HG03175 (cell line): ENCODE measurements around the gene PADI6.

Source experiments
- ATAC-seq: cut with Tn5 transposase; IDR thresholded peaks from one replicate; pipeline ENCODE4 v1.9.1; 2021; ENCODE audit warnings: mild to moderate bottlenecking, moderate library complexity; ENCODE audit not compliant: unreplicated experiment

PADI6 gene

DNA sequence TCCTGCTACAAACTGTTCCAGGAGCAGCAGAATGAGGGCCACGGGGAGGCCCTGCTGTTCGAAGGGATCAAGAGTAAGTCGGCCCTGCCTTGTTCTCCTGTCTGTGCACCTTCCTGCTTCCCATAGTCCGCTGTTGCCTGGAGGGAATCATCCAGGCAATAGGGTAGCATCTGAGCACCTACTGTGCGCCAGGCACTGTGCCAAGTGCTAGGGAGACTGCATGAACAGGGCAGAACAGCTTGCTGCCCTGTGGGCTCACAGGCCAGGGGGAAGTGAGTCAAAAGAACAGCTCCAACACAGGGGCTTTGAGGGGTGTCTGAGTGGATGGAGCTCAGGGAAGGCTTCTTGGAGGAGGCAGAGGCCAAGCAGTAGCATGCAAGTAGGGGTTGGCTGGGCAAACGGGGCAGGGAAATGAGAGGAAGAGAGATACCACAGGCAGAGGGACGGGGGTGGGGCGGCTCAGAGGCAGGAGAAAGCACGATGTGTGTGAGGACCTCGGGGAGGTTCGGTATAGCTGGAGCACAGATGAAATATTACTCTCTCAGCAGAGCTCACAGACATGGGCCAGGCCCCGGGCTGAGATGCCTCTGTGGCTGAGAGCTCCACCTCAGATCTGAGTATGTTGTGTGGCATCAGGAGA is 15.5 kb upstream of the PADI6 start:
- ATAC-seq = no peak

DNA sequence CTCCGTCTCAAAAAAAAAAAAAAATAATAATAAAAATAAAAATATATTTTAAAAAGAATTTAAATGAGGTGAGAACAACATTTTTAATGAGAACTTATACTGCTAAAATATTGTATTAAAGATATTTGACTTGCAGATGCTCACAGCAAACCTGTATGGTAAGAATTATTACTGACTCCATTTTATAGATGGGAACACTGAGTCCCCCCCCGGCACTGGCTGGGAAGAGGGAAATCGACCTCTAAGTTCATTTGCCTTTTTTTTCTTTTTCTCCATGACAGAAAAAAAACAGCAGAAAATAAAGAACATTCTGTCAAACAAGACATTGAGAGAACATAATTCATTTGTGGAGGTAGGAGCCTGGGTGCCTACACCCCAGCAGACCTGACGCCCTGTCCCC is 13.4 kb upstream of the PADI6 start:
- ATAC-seq = no peak

- no peak for ATAC-seq
Observed at GRCh38 chr1:17359031-17359430, 13.0 kb upstream of the PADI6 start.

DNA sequence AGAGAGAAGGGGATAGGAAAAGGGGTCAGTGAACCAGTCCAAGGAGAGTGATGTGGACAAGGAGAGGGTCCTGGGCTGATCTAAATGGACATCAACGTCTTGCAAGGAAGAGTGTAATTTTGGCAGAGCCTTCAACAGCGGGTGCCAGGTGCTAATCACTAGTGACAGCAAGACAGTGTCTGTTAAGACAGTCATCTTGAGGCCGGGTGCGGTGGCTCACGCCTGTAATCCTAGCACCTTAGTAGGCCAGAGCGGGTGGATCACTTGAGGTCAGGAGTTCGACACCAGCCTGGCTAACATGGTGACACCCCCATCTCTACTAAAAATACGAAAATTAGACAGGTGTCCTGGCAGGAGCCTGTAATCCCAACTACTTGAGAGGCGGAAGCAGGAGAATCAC is 12.2 kb upstream of the PADI6 start:
- no peak for ATAC-seq

- ATAC-seq = no peak
Observed at GRCh38 chr1:17360272-17360956, 11.6 kb upstream of the PADI6 start.

- ATAC-seq = no peak
Observed at GRCh38 chr1:17361687-17362086, 10.3 kb upstream of the PADI6 start.

DNA sequence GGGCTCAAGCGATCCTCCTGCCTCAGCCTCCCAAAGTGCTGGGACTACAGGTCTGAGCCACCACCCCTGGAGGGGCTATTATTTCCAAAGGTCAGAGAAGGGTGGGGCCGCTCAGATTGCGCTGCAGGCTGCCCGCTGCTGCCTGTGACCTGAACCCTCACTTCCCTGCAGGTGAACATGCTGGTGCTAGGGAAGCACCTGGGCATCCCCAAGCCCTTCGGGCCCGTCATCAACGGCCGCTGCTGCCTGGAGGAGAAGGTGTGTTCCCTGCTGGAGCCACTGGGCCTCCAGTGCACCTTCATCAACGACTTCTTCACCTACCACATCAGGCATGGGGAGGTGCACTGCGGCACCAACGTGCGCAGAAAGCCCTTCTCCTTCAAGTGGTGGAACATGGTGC is 8.6 kb upstream of the PADI6 start:
- no peak for ATAC-seq

DNA sequence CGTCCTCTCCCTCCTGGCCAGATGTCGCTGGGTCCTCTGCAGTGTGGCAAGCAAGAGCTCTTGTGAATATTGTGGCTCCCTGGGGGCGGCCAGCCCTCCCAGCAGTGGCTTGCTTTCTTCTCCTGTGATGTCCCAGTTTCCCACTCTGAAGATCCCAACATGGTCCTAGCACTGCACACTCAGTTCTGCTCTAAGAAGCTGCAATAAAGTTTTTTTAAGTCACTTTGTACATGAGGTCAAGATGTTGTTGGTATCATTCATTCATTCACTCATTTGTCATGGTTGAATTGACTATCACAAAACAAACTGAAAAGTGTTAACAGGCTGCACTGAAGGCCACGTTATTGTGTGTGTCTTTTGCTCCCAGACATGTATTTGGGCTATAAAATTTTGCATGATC is 8.2 kb upstream of the PADI6 start:
- ATAC-seq = no peak

- no peak for ATAC-seq
Observed at GRCh38 chr1:17365293-17365692, 6.7 kb upstream of the PADI6 start.

GRCh38 chr1:17369466-17369865 is 2.5 kb upstream of the PADI6 start:
- no peak for ATAC-seq

DNA sequence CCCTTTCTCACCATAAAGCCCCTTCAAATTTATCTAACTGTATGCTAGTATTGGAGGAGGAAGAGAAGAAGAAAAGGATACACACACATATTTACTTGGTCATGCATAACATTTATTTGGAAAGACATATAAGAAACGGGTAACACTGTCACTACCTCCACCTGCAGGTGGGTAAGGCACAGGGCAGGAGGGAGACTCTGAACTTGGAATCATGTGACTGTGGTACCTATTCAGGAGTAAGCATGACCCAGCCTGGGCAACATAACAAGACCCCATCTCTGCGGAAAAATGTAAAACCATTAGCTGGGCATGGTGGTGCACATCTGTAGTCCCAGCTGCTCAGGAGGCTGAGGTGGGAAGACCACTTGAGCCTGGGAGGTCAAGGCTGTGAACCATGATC is 1.4 kb upstream of the PADI6 start:
- no peak for ATAC-seq

GRCh38 chr1:17372955-17373354 is 959 bp downstream of the PADI6 start:
- no peak for ATAC-seq

- ATAC-seq = no peak
Observed at GRCh38 chr1:17375651-17376050, 3.7 kb downstream of the PADI6 start.

GRCh38 chr1:17377325-17377953 is 5.4 kb downstream of the PADI6 start:
- no peak for ATAC-seq

DNA sequence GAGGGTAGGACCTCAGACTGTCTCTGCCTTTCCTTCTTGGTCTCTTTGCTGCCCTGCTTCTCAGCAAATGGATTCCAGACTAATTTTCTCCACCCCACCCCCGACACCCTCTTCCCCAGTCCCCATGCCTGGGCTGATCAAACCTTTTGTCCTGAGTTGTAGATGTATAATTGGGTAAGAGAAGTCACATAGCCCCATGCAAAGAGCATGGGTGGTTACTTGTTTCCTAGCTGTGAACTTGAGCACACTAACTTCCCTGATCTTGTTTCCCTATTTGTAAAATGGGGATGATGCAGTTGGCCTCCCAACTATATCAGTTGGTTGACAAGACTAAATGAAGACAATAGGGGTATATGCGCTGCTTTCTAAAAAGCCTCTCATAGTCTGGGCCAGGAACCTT is 9.2 kb downstream of the PADI6 start:
- ATAC-seq = no peak

GRCh38 chr1:17392199-17392740 is 20.3 kb downstream of the PADI6 start:
- no peak for ATAC-seq

GRCh38 chr1:17393230-17393629 is 21.2 kb downstream of the PADI6 start:
- ATAC-seq = no peak

DNA sequence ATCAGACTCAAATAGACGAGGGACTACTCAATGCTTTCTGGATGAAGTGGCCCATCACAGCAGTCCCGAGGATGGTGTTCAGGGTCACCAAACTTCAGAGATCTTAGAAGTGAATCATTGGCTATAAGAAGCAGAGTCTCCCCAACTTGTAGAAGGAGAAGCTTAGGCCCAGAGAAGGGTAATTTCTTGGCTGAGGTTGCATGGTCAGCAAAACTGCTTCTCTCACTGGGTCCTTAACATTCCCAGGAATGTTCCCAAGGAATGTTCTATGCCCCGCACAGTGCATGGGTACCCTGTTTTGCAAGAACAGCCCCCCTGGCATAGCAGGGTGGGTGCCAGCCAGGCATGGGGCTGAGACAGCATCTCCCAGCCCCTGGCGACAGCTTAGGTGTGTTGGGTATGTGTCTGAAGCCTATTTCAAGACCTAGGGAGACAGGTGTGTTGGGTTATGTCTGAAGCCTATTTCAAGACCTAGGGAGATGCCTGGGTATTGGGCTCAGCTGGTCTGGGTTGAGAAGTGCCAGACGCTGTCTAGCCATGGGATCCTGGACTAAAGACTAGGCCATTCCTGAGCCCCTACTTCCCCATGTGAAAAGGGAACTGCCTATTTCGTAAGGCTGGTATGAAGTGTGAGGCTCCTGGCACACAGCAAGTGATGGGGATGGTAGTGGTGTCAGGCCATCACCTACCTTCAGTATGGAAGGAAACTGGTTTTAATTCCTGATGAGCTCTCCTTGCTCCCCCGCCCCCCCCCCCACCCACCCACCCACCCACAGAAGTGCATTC is 26.1 kb downstream of the PADI6 start:
- ATAC-seq = no peak

DNA sequence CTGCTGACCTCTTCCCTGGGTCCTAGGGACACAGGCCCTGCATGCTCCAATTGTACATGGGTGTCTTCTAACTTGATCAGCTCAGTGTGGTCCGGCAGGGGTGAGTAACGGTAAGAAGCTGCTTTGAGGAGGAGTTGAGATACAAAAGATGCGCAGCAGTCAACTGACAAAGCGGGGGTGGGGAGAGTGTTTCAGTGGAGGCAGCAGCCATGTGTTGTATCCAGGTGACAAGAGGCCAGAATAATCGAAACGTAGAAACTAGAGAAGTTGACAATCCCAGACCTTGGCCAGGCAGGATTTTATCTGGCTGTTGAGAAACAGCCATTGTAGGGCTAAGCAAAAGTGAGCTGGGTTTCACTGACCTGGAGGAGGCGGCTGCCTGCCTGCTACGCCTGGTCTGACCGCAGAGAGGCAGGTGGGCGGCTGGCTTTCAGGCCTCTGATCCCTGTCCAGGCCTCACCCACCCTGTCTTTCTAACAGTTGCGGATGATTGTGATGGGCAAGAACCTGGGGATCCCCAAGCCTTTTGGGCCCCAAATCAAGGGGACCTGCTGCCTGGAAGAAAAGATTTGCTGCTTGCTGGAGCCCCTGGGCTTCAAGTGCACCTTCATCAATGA is 28.8 kb downstream of the PADI6 start:
- no peak for ATAC-seq

DNA sequence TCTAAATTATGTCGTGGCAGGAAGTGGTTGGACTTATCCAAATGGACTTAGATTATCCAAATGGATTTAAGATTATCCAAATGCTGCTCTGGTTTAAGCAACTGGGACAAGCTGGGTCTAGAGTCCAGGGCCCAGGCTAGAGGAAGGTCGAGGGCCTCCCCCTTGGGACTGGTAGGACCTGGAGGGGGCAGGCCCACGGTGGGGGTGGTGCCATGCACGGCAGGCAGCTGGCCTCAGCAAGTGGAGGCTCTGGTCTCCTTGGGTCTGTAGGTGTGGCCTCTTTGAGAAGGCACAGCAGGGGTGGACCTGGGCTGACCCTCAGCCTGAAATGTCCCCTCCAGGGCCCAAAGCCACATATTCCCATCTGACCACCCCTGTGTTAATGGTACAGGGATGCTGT is 29.8 kb downstream of the PADI6 start:
- no peak for ATAC-seq

DNA sequence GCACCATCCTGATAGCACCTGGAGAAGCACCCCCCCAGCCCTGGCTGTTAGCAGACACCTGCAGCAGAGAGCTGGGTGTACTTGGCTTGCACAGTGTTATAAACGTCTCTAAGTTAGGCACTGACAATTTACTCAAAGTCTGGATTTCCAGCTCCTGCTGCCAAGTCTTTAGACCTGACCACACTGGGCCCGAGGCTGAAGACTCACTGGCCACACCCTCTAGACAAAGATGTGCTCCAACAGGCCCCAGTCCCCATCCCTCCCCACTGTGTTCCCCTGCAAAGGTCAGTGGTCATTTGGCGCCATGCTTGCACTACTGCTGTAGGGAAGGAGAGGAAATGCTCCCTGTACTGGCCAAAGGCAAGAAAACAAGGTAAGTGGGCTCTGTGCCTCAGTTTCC is 31.1 kb downstream of the PADI6 start:
- ATAC-seq = no peak
